Activated CD4-positive, alpha-beta T cell treated with anti-CD3 and anti-CD28 coated beads, Interleukin-2, amount 10 ng/mL, durations not matched to agents 24 days and 14 days (primary cell): ENCODE results near the gene EXOC2. TPM values are rescaled to one million over a fixed set of nuclear protein-coding genes. Genes with fewer than 3 reads are reported as not detected.
A peak's percentile ranks its signal among the peaks of the same experiment; 100 is the strongest.

Source experiments
- DNase-seq: peaks from one replicate; pipeline ENCODE4 v3.0.0; 2022
- H3K27ac Mint-ChIP-seq: one replicate; pipeline ENCODE4 v1.8.0; 2022; ENCODE audit warnings: mild to moderate bottlenecking, mixed read lengths
- H3K27me3 Mint-ChIP-seq: one replicate; pipeline ENCODE4 v1.8.0; 2022; ENCODE audit warnings: mixed read lengths
- H3K36me3 Mint-ChIP-seq: one replicate; pipeline ENCODE4 v1.8.0; 2022; ENCODE audit warnings: low read depth, mild to moderate bottlenecking, mixed read lengths
- H3K4me1 Mint-ChIP-seq: one replicate; pipeline ENCODE4 v1.8.0; 2021; ENCODE audit warnings: mixed read lengths
- H3K4me3 Mint-ChIP-seq: one replicate; pipeline ENCODE4 v1.8.0; 2022; ENCODE audit warnings: mild to moderate bottlenecking, moderate library complexity, mixed read lengths
- H3K9me3 Mint-ChIP-seq: one replicate; pipeline ENCODE4 v1.8.0; 2021; ENCODE audit warnings: mixed read lengths
- intact Hi-C: fragments of 100-400 bp; cut with micrococcal nuclease; formaldehyde crosslinking; loops from one replicate; pipeline ENCODE4 v1.15.1; 2023
- total RNA-seq: library from RNA; stranded (reverse); gene quantifications from 2 replicates; pipeline ENCODE4 v1.2.3, GENCODE V29; 2022

EXOC2 gene
- total RNA-seq, 1 donor from 2014 or later, result 43.6 TPM

GRCh38 chr6:518218-518617 lies 174.7 kb downstream of the EXOC2 start:
- no peak overlapping the region for H3K4me3 Mint-ChIP-seq
- H3K9me3 Mint-ChIP-seq, result peaks cover 10% of the 10 kb centered on the region
- H3K4me1 Mint-ChIP-seq, result peaks cover 32% of the 10 kb centered on the region
- no peak overlapping the region for H3K27ac Mint-ChIP-seq
- H3K27me3 Mint-ChIP-seq, result no peaks in the 10 kb centered on the region
- intact Hi-C loops, result no loop called here
- no peak for DNase-seq
- peaks cover 56% of the 10 kb centered on the region for H3K36me3 Mint-ChIP-seq

GRCh38 chr6:516213-516612 lies 176.7 kb downstream of the EXOC2 start:
- peak overlapping the region; percentile 48 for H3K27ac Mint-ChIP-seq
- H3K36me3 Mint-ChIP-seq, result peaks cover 50% of the 10 kb centered on the region
- H3K9me3 Mint-ChIP-seq, result peaks cover 9% of the 10 kb centered on the region
- H3K4me1 Mint-ChIP-seq, result peaks cover 37% of the 10 kb centered on the region
- DNase-seq, result peak; percentile 54
- intact Hi-C loops, result no loop called here
- no peak overlapping the region for H3K4me3 Mint-ChIP-seq
- H3K27me3 Mint-ChIP-seq, result no peaks in the 10 kb centered on the region

GRCh38 chr6:515267-515666 lies 177.7 kb downstream of the EXOC2 start:
- H3K36me3 Mint-ChIP-seq, result peaks cover 46% of the 10 kb centered on the region
- no peaks in the 10 kb centered on the region for H3K27me3 Mint-ChIP-seq
- H3K4me3 Mint-ChIP-seq, result no peak overlapping the region
- peak overlapping the region; percentile 38 for H3K27ac Mint-ChIP-seq
- intact Hi-C loops, result no loop called here
- peaks cover 4% of the 10 kb centered on the region for H3K9me3 Mint-ChIP-seq
- peak; percentile 51 for DNase-seq
- H3K4me1 Mint-ChIP-seq, result peaks cover 43% of the 10 kb centered on the region

- H3K36me3 Mint-ChIP-seq, result peaks cover 46% of the 10 kb centered on the region
- intact Hi-C loops, result no loop called here
- peak overlapping the region; percentile 88 for H3K27ac Mint-ChIP-seq
- H3K27me3 Mint-ChIP-seq, result no peaks in the 10 kb centered on the region
- DNase-seq, result peak; percentile 59
- H3K4me1 Mint-ChIP-seq, result peaks cover 51% of the 10 kb centered on the region
- peaks cover 4% of the 10 kb centered on the region for H3K9me3 Mint-ChIP-seq
- peak overlapping the region; percentile 35 for H3K4me3 Mint-ChIP-seq
These were observed 178.5 kb downstream of the EXOC2 start for GRCh38 chr6:514396-514978.

GRCh38 chr6:513961-514360 lies 179.0 kb downstream of the EXOC2 start:
- Mint-ChIP-seq H3K36me3 (peaks cover 46% of the 10 kb centered on the region), H3K27ac (peak overlapping the region; percentile 88), H3K27me3 (no peaks in the 10 kb centered on the region), H3K9me3 (peaks cover 4% of the 10 kb centered on the region), H3K4me3 (peak overlapping the region; percentile 35), H3K4me1 (peaks cover 56% of the 10 kb centered on the region)
- DNase-seq, result peak; percentile 49
- intact Hi-C loops, result no loop called here

- peaks cover 39% of the 10 kb centered on the region for H3K36me3 Mint-ChIP-seq
- DNase-seq, result peak; percentile 48
- H3K27ac Mint-ChIP-seq, result peak overlapping the region; percentile 14
- intact Hi-C loops, result no loop called here
- peaks cover 64% of the 10 kb centered on the region for H3K4me1 Mint-ChIP-seq
- H3K4me3 Mint-ChIP-seq, result no peak overlapping the region
- H3K27me3 Mint-ChIP-seq, result no peaks in the 10 kb centered on the region
- H3K9me3 Mint-ChIP-seq, result peaks cover 4% of the 10 kb centered on the region
These were observed 179.9 kb downstream of the EXOC2 start for GRCh38 chr6:513058-513457.

- intact Hi-C loops, result loop anchor here (2.0 kb wide), 1 partner anchor 13 kb away; no protein-coding TSS in a partner anchor
- H3K9me3 Mint-ChIP-seq, result peaks cover under 1% of the 10 kb centered on the region
- DNase-seq, result peak; percentile 57
- H3K4me3 Mint-ChIP-seq, result peak overlapping the region; percentile 46
- peak overlapping the region; percentile 98 for H3K27ac Mint-ChIP-seq
- H3K27me3 Mint-ChIP-seq, result no peaks in the 10 kb centered on the region
- H3K36me3 Mint-ChIP-seq, result peaks cover 31% of the 10 kb centered on the region
- H3K4me1 Mint-ChIP-seq, result peaks cover 72% of the 10 kb centered on the region
These were observed 181.3 kb downstream of the EXOC2 start for GRCh38 chr6:511488-512137.

- no peaks in the 10 kb centered on the region for H3K27me3 Mint-ChIP-seq
- DNase-seq, result peak; percentile 70
- peaks cover 30% of the 10 kb centered on the region for H3K36me3 Mint-ChIP-seq
- peaks cover 84% of the 10 kb centered on the region for H3K4me1 Mint-ChIP-seq
- peak overlapping the region; percentile 41 for H3K4me3 Mint-ChIP-seq
- intact Hi-C loops, result loop anchor here (1.0 to 2.0 kb wide), 4 partner anchors 10 to 77 kb away; no protein-coding TSS in a partner anchor
- H3K9me3 Mint-ChIP-seq, result no peaks in the 10 kb centered on the region
- H3K27ac Mint-ChIP-seq, result peak overlapping the region; percentile 98
These were observed 183.3 kb downstream of the EXOC2 start for GRCh38 chr6:509676-510075.

GRCh38 chr6:508614-509013 lies 184.3 kb downstream of the EXOC2 start:
- H3K27ac Mint-ChIP-seq, result peak overlapping the region; percentile 98
- H3K9me3 Mint-ChIP-seq, result no peaks in the 10 kb centered on the region
- peak; percentile 54 for DNase-seq
- no peak overlapping the region for H3K4me3 Mint-ChIP-seq
- intact Hi-C loops, result loop anchor here (1.0 kb wide), 2 partner anchors 9 to 40 kb away; no protein-coding TSS in a partner anchor
- no peaks in the 10 kb centered on the region for H3K27me3 Mint-ChIP-seq
- peaks cover 35% of the 10 kb centered on the region for H3K36me3 Mint-ChIP-seq
- H3K4me1 Mint-ChIP-seq, result peaks cover 85% of the 10 kb centered on the region

- Mint-ChIP-seq H3K4me1 (peaks cover 84% of the 10 kb centered on the region), H3K9me3 (no peaks in the 10 kb centered on the region), H3K27me3 (no peaks in the 10 kb centered on the region), H3K27ac (peak overlapping the region; percentile 98), H3K36me3 (peaks cover 31% of the 10 kb centered on the region), H3K4me3 (no peak overlapping the region)
- intact Hi-C loops, result no loop called here
- peak; percentile 53 for DNase-seq
These were observed 184.9 kb downstream of the EXOC2 start for GRCh38 chr6:508006-508405.

GRCh38 chr6:506920-507622 lies 185.9 kb downstream of the EXOC2 start:
- peak; percentile 52 for DNase-seq
- Mint-ChIP-seq H3K4me3 (peak overlapping the region; percentile 75), H3K36me3 (peaks cover 31% of the 10 kb centered on the region), H3K9me3 (no peaks in the 10 kb centered on the region), H3K27me3 (no peaks in the 10 kb centered on the region), H3K4me1 (peaks cover 90% of the 10 kb centered on the region), H3K27ac (peak overlapping the region; percentile 98)
- intact Hi-C loops, result loop anchor here (1.0 to 2.0 kb wide), 6 partner anchors 17 to 318 kb away; no protein-coding TSS in a partner anchor

- Mint-ChIP-seq H3K36me3 (peaks cover 28% of the 10 kb centered on the region), H3K9me3 (no peaks in the 10 kb centered on the region), H3K4me3 (peak overlapping the region; percentile 75), H3K4me1 (peaks cover 90% of the 10 kb centered on the region), H3K27me3 (no peaks in the 10 kb centered on the region), H3K27ac (peak overlapping the region; percentile 98)
- peak; percentile 77 for DNase-seq
- intact Hi-C loops, result loop anchor here (1.0 to 2.0 kb wide), 6 partner anchors 16 to 318 kb away; no protein-coding TSS in a partner anchor
These were observed 186.4 kb downstream of the EXOC2 start for GRCh38 chr6:506508-506907.

- H3K36me3 Mint-ChIP-seq, result peaks cover 25% of the 10 kb centered on the region
- intact Hi-C loops, result no loop called here
- DNase-seq, result peak; percentile 56
- H3K4me3 Mint-ChIP-seq, result peak overlapping the region; percentile 75
- H3K27me3 Mint-ChIP-seq, result no peaks in the 10 kb centered on the region
- H3K27ac Mint-ChIP-seq, result peak overlapping the region; percentile 98
- no peaks in the 10 kb centered on the region for H3K9me3 Mint-ChIP-seq
- H3K4me1 Mint-ChIP-seq, result peaks cover 87% of the 10 kb centered on the region
These were observed 187.6 kb downstream of the EXOC2 start for GRCh38 chr6:505374-505773.
